Measurements from ENCODE around the gene H2BK1.

The H2BK1 gene

DNA sequence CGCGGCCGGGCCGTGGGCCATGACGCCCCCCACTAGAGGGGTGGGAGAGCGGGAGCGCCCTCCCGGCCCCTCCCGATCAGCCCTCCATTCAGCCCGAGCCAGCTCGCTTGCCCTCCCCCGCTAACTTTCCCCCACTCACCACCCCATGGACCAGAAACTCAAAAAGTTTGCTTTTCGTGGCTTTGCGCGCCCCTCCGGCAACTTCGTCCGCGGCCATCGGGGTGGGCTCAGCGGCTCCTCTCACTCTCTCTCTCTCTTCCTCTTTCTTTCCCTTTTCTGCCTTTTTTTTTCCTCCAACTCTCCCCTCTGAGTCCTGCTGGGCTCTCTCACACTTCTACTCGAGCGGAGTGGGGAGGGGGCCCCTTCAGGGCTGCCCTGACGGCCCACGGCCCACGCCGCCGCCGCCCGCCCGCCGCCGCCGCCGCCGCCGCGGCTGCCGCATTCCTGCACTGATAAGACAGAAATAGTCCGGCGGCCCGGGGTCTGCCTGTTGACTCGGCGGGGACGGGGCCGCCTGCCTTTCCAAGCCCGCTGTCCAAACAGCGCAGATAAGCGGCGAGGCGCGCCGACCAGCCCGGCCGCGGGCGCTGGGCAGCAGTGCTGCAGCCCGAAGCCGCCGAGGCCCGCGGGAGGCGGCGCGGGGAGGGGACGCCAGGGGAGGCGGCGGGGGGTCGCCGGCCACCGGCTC lies 38.2 kb upstream of the H2BK1 start, which contains the start of gene SMARCD3:
TSS of gene SMARCD3 (minus strand) at position 349 of the 688 bp plus-strand sequence. CDS start at position 217, 132 bp downstream.
- no peak for DNase-seq (ENCODE audit: extremely low read depth, low read depth)
- TF ChIP-seq, protein P1, sequence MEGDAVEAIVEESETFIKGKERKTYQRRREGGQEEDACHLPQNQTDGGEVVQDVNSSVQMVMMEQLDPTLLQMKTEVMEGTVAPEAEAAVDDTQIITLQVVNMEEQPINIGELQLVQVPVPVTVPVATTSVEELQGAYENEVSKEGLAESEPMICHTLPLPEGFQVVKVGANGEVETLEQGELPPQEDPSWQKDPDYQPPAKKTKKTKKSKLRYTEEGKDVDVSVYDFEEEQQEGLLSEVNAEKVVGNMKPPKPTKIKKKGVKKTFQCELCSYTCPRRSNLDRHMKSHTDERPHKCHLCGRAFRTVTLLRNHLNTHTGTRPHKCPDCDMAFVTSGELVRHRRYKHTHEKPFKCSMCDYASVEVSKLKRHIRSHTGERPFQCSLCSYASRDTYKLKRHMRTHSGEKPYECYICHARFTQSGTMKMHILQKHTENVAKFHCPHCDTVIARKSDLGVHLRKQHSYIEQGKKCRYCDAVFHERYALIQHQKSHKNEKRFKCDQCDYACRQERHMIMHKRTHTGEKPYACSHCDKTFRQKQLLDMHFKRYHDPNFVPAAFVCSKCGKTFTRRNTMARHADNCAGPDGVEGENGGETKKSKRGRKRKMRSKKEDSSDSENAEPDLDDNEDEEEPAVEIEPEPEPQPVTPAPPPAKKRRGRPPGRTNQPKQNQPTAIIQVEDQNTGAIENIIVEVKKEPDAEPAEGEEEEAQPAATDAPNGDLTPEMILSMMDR (IDR thresholded peaks at IDR 0.05; ENCODE audit: low read depth, low read length) = no peak

DNA sequence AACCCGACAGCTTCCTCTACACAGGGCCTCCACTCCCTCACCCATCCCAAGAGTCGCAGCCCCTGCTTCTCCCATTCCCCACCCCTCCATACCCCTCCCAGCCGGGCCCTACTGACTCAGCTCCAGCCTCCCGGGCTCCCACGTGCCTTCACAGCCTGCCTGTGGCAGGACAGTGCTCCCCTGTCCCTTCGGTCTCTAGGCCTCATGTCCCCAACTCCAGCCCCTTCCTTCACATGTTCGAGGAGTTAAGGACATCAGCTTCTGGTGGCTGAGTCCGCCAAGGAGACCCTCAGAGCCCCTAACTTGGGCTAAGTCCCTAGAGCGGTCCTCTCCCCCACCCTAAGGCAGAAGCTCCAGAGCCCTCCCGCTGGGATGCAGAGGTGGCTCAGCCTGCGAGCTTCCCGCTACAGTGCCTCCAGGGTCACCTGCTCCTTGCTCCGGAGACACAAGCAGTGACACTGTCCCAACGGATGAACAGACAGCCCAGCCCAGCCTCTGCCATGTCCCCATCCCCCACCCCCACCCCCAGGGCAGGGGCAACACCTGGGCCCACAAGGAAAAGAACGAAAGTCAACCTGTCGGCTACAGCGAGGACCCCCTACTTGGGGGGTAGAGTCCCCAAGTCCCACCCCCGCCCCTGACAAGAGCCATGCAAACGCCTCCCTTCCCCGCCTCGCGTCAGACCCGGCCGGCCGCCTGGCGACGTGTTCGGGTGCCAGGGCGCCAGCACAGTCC lies 37.5 kb upstream of the H2BK1 start:
- no peak for DNase-seq (ENCODE audit: extremely low read depth, low read depth)

DNA sequence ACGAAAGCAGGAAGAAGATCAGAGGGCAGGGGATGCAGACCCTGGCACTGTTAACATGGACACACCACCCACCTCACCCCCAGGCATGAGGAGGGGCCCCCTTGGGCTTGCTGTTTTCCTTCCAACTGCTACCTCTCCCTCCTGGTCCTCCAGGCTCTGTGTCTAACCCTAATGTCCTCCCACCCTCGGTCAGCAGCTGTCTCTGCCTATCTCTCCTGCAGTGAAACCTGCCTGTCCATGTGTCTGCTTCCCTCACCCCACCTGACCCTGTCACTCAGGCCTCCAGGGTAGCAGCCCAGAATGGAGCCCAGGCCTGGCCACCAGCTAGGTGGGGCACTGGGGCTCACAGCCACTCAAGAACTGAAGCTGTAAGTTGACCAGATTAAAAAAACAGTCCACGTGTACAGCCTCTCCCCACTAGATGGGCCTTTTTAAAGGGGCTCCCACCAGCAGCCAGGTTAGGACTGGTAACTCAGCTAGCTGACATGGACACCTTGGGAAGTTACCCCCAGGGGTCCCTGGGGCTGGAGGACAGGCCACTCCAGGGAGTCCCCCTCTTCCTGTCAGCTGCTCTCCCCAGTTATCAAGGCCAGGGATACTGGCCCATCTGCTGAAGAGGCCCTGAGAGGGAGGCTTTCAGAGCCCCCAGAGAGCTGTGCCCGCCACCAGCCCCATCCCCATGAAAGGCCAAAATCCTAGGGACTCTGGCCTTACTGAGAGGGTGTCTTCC lies 36.7 kb upstream of the H2BK1 start:
- DNase-seq (ENCODE audit: extremely low read depth, low read depth) = no peak
- TF ChIP-seq, protein P1 (IDR thresholded peaks at IDR 0.05; ENCODE audit: low read depth, low read length) = no peak

More for the DNA sequence above, 37.5 kb upstream of the H2BK1 start:
- TF ChIP-seq, protein P1 (IDR thresholded peaks at IDR 0.05; ENCODE audit: low read depth, low read length) = no peak

DNA sequence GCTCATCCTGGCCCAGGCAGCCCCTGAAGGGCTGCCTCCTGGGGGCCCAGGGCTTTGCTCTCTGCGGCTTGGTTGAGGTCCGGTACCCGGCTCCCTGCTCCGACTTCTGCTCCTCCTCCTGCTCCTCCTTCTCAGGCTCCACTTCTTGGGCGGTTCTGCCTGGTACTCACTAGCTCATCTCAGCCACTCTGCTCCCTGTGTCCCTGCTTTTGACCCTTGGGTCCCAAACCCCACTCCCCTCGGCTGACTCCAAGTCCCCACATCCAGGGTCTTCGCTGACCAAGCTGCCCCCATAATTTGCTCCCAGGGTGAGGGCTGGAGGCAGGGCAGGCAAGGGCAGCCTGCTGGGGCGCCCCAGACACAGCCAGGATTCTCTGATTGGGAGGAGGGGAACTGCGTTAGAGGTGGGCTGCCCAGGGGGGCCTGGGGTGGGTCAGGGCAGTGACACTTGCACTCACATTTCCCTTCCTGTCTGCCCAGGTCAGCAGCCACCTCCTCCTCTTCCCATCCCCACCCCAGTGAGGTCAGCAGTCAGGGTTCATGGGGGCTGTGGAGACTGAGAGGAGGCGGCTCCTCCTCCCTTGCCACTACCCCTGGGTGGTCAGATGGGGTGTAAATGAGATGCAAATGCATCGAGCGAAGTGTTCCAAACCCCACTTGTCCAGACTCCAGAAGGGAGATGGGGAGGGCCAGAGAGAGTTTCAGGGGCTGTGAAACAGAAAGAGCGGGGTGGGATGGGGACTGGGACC lies 36.0 kb upstream of the H2BK1 start:
- no peak for DNase-seq (ENCODE audit: extremely low read depth, low read depth)
- TF ChIP-seq, protein P1 (IDR thresholded peaks at IDR 0.05; ENCODE audit: low read depth, low read length) = no peak

DNA sequence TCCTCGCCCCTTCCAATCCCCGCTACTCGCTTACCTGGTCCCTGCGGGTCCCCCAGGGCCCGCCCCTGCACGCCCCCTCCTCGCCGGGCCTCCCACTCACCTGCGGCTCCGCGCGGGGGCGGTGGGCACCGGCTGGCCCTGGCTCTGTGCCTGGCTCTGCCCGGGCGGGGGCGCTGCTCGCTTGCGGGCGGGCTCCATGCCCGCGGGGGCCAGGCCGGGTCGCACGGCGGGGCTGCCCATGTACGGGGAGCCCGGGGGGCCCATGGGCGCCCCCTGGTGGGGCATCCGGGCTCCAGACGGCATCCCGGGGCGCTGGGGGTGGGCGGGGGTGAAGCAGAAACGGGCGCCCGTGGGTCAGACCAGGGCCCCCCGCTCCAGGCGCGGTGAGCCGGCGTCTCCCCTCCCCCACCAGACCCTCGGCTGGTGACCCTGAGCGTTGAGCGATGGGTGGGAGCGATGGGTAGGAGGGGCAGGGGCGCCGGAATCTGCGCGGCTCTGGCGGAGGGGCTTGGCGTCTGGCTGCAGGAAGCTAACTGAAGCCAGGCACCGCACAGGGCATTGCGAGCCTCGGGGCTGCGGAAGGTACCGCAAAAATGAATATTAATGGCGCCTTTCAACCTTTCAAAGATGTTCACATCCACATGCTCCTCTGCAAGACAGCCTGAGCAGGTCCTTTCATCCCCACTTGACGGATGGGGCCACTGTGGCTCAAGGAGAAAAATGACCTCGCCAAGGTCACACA lies 35.2 kb upstream of the H2BK1 start:
- no peak for DNase-seq (ENCODE audit: extremely low read depth, low read depth)
- TF ChIP-seq, protein P1 (IDR thresholded peaks at IDR 0.05; ENCODE audit: low read depth, low read length) = peak; percentile 36

DNA sequence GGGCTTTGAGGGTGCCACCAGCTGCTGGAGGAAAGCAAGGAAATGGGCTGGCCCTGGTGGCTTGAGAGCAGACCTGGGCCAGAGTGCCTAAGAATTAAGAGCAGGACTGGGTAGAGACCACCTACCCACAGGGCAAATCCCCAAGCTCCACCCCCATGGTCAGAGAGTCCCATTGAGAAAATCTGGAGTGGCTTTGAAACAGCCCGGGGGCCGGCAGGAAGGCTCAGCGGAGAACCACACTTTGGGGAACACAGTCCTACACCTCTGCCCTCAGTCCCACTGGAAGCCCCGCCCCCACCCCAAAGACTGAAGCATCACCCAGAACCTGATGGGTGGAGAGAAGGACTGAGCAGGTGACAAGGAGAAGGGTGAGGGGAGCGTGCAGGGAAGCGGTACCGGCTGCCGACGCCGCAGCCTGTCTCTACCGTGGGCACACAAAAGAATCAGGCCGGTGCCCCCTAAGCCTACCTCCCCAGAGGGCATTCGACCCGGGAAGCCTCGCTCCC lies 34.6 kb upstream of the H2BK1 start:
- TF ChIP-seq, protein P1 (IDR thresholded peaks at IDR 0.05; ENCODE audit: low read depth, low read length) = no peak
- no peak for DNase-seq (ENCODE audit: extremely low read depth, low read depth)
